ENCODE measurements around the gene SLC66A1. TPM values are rescaled to one million over a fixed set of nuclear protein-coding genes. Genes with fewer than 3 reads are reported as not detected.
A peak's percentile ranks its signal among the peaks of the same experiment; 100 is the strongest.

SLC66A1 gene
- total RNA-seq, 2 donors from 2014 or later, result 3.3 to 3.9 TPM

DNA sequence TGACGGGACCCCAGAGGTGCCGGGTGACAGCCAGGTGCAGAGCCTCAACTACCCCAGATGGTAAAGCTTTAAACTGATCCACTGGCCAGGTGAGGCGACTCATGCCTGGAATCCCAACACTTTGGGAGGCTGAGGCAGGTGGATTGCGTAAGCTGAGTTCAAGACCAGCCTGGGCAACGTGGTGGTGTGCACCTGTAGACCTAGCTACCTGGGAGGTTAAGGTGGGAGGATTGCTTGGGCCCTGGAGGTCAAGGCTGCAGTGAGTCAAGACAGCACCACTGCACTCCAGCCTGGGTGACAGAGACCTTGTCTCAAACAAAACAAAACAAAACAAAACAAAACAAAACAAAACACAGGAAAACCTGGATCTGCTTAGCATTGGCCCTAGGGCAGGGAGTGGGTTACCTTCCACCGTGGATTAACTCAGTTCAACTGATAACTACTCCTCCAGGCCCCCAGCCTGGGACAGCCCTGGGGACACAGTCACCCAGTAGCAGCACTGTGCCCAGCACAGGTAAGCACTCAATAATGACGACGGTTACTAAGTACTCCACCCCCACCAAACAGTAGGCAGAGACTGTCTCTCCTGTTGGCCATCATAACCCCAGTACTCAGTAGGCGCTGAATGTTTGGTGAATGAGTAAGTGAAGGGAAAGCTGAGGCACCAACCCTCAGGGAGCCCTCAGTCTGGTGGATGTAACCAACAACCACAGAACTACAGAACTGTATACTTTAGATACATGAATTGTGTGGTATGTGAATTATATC lies 21.6 kb downstream of the SLC66A1 start:
- H3K27ac Mint-ChIP-seq, result peak overlapping the region; percentile 34
- H3K4me3 Mint-ChIP-seq, result no peak overlapping the region
- H3K27me3 Mint-ChIP-seq, result no peaks in the 10 kb centered on the region
- no peaks in the 10 kb centered on the region for H3K9me3 ChIP-seq (ENCODE audit: control insufficient read depth, low read length, poor library complexity, severe bottlenecking)
- ATAC-seq (no peak), DNase-seq (no peak)
- H3K36me3 Mint-ChIP-seq (ENCODE audit: low read depth), result no peaks in the 10 kb centered on the region
- H3K4me1 Mint-ChIP-seq, result peaks cover 7% of the 10 kb centered on the region

DNA sequence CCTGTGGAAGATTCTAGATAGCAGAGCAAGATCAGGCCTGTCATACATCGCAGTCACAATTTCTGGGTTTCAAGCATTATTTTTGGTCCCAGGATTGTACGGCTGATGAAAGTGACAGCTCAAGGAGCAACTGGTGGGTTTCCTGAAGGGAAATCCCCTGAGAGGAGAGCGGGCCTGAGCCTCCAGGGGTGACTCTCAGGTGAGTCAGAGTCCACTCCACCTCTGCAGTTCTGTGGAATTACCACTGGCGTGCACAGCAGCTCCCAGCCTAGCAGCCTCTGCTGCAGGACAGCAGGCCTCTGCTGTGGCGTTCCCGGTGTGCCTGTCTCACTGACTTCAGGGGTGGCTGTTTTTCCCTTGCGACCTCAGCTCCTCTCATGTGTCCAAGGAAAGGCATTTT lies 24.4 kb downstream of the SLC66A1 start:
- no peaks in the 10 kb centered on the region for H3K36me3 Mint-ChIP-seq (ENCODE audit: low read depth)
- H3K27ac Mint-ChIP-seq, result peak overlapping the region; percentile 70
- no peaks in the 10 kb centered on the region for H3K27me3 Mint-ChIP-seq
- no peak overlapping the region for H3K4me3 Mint-ChIP-seq
- no peaks in the 10 kb centered on the region for H3K9me3 ChIP-seq (ENCODE audit: control insufficient read depth, low read length, poor library complexity, severe bottlenecking)
- no peak for DNase-seq
- H3K4me1 Mint-ChIP-seq, result peaks cover 5% of the 10 kb centered on the region
- ATAC-seq, result no peak

DNA sequence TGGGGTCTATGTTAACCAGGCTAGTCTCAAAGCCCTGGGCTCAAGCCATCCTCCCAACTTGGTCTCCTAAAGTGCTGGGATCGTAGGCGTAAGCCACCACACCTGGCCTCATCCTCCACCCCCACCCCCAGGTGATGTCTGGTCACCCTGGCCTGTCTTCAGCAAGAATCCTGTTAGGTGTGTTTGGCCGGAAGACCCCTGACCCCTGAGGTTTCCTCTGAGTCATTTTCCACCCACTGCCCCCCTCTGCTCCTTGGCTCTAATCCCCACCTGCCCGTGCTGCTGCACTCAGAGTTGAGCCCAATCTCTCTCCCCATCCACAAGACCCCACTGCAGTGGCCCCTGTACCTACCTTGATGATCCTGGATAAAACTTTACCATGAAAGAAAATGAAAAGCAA lies 25.2 kb downstream of the SLC66A1 start:
- DNase-seq (no peak), ATAC-seq (no peak)
- Mint-ChIP-seq H3K27ac (peak overlapping the region; percentile 69), H3K4me1 (peaks cover 8% of the 10 kb centered on the region), H3K4me3 (no peak overlapping the region), H3K36me3 (ENCODE audit: low read depth) (no peaks in the 10 kb centered on the region), H3K27me3 (no peaks in the 10 kb centered on the region)
- H3K9me3 ChIP-seq (ENCODE audit: control insufficient read depth, low read length, poor library complexity, severe bottlenecking), result no peaks in the 10 kb centered on the region

DNA sequence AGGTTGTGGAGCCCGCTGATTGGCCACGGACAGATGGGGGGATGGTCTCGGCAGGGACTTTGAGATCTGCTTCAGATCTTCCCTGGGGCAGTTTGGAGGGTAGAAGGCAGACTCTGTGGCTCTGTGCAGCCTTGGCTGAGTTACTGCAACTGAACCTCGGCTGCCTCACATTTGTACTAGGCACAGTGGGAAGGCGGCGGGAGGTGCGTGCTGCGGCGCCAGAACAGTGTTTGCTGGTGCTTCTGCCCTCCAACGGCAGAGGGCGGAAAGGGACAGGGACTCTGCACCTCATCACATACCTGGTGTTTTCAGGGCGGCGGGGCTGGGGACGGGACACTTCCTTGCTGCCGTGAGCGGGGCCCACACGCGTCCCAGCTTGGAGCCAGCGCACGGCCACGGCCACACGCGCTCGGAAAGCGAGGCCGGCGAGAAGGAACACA lies 26.2 kb downstream of the SLC66A1 start:
- no peak for ATAC-seq
- DNase-seq, result no peak
- Mint-ChIP-seq H3K36me3 (ENCODE audit: low read depth) (no peaks in the 10 kb centered on the region), H3K4me3 (no peak overlapping the region), H3K27me3 (no peaks in the 10 kb centered on the region), H3K27ac (peak overlapping the region; percentile 69), H3K4me1 (peaks cover 8% of the 10 kb centered on the region)
- no peaks in the 10 kb centered on the region for H3K9me3 ChIP-seq (ENCODE audit: control insufficient read depth, low read length, poor library complexity, severe bottlenecking)

DNA sequence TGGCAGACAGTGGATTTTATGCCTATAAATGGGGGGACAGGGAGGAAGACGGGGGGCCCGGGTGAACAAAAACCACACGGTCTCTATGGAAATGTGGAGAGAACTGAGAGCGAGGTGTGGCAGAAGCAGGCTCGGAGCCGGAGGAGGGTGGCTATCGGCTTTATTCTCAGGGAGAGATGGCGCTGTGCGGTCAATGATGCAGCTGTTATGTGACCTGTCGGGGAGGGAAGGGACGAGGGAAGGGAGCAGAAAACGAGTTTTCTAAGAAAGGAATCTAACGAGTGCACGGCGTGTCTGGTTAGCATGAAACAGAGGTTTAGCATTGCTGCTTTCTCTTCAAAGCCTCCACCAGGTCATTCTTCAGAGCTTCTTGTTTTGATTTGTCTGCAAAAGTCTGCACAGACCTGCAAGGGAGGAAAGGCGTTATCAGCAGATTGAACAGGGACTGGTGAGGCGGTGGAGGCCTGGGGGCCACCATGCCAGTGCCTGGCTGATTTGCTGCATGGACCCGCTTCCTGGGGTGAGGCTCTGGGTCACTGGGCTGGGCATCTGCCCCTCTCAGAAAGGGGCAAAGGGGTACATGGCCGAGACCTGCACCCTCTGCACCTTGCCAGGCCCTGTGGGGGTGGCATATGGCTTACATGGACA lies 27.2 kb downstream of the SLC66A1 start:
- Mint-ChIP-seq H3K36me3 (ENCODE audit: low read depth) (no peaks in the 10 kb centered on the region), H3K27me3 (no peaks in the 10 kb centered on the region), H3K27ac (no peak overlapping the region), H3K4me3 (no peak overlapping the region), H3K4me1 (peaks cover 8% of the 10 kb centered on the region)
- no peaks in the 10 kb centered on the region for H3K9me3 ChIP-seq (ENCODE audit: control insufficient read depth, low read length, poor library complexity, severe bottlenecking)
- DNase-seq (no peak), ATAC-seq (no peak)

DNA sequence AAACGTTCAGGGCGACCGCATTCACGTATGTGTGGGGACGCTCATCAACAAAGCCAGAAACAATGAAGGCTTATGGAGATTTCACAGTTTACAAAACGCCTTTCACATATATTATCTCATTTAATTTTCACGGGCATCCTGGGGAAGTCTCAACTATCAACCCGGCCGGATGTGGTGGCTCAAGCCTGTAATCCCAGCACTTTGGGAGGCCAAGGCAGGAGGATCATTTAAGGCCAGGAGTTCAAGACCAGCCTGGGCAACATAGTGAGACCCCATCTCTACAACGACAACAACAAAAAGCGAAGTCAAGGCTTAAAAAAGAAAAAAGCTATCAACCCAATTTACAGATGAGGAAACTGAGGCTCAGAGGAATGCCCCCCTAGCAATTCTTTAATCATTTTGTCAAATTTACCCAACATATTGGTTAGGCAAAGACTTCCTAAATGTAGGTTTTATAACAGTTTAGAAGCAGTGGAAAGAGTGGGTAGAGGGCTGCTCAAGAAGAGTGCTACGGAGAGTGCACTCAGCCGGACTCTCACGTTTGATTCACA lies 28.3 kb downstream of the SLC66A1 start:
- Mint-ChIP-seq H3K4me1 (peaks cover 8% of the 10 kb centered on the region), H3K27me3 (no peaks in the 10 kb centered on the region), H3K27ac (no peak overlapping the region), H3K36me3 (ENCODE audit: low read depth) (no peaks in the 10 kb centered on the region), H3K4me3 (no peak overlapping the region)
- no peaks in the 10 kb centered on the region for H3K9me3 ChIP-seq (ENCODE audit: control insufficient read depth, low read length, poor library complexity, severe bottlenecking)
- ATAC-seq, result no peak
- DNase-seq, result no peak

DNA sequence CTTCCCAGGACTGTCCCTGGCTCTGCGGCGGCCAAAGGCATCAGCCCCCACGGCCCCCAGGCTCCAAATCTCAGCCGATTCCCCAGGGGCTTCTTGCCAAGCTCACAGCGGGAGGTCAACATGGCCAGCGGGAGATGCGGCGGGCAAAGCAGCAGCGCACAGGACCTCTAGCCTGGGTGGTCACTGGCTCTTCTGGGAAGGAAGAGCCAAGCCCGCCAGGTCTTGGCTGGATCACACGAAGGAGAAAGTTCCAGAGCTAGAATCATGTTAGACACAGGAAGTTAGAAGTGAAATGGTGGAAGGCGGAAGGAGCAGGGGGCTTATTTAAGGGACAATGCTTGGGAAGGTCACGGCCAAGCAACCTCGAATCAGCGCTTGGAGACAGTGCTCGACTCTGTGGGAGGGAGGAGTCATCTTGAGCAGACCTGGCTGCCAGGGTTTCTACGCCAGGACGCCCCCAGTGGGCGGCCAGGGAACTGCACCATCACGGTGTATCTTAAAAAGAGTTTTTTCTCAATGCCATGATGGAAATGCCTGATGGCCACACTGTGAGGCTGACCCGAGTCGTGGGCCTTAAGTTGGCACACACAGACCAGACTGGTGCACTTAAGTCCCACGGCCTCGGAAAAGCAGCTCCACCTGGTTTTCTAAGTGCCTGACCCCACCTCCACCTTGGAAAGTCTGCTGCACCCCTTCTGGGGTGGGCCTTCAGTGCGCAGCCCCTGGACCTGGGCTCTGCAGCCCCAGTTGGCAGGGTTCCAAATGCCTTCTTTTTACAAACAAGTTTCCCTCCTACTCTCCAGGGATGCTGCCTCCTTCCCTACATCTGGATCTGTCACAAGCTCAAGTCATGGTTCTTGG lies 29.3 kb downstream of the SLC66A1 start:
- DNase-seq (peak; percentile 55 to 73 (median 56)), ATAC-seq (peak; percentile 86)
- no peaks in the 10 kb centered on the region for H3K9me3 ChIP-seq (ENCODE audit: control insufficient read depth, low read length, poor library complexity, severe bottlenecking)
- Mint-ChIP-seq H3K27ac (peak overlapping the region; percentile 79), H3K4me3 (no peak overlapping the region), H3K27me3 (no peaks in the 10 kb centered on the region), H3K36me3 (ENCODE audit: low read depth) (no peaks in the 10 kb centered on the region), H3K4me1 (peaks cover 8% of the 10 kb centered on the region)

DNA sequence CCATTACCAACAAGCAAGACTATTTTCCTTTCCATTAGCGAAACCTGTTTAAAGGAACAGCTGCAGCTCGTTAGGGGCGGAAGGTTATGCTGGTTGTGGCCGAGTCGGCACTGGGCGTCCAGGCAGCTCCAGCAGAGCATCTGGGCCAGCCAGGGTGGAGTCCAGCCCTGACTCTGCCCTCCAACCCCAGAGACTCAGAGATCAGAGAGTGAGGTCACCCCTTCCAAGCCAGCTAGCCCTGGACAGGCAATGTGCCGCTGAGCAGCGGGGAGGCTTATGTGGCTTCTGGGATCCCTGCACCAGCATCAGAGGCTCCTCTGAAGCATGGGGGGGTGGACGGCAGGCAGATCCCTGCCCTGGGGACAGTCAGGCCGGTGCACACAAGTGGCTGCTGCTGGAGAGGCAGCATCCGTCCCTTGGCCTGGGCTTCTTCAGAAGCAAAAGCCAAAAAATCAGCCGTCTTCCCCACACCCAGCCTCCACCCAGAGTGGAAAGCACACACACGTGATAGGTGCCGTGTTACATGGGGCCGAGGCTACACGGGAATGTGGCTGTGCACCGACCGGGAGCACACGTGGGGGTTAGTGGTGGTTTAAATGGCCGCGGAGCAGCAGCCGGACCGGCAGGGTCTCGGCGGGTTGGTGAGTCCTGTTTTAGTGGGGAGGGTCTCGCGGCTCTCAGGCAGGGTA lies 30.1 kb downstream of the SLC66A1 start:
- H3K4me1 Mint-ChIP-seq, result peaks cover 8% of the 10 kb centered on the region
- H3K27me3 Mint-ChIP-seq, result no peaks in the 10 kb centered on the region
- no peak for DNase-seq
- no peak for ATAC-seq
- no peaks in the 10 kb centered on the region for H3K9me3 ChIP-seq (ENCODE audit: control insufficient read depth, low read length, poor library complexity, severe bottlenecking)
- H3K4me3 Mint-ChIP-seq, result no peak overlapping the region
- H3K36me3 Mint-ChIP-seq (ENCODE audit: low read depth), result no peaks in the 10 kb centered on the region
- H3K27ac Mint-ChIP-seq, result peak overlapping the region; percentile 79

DNA sequence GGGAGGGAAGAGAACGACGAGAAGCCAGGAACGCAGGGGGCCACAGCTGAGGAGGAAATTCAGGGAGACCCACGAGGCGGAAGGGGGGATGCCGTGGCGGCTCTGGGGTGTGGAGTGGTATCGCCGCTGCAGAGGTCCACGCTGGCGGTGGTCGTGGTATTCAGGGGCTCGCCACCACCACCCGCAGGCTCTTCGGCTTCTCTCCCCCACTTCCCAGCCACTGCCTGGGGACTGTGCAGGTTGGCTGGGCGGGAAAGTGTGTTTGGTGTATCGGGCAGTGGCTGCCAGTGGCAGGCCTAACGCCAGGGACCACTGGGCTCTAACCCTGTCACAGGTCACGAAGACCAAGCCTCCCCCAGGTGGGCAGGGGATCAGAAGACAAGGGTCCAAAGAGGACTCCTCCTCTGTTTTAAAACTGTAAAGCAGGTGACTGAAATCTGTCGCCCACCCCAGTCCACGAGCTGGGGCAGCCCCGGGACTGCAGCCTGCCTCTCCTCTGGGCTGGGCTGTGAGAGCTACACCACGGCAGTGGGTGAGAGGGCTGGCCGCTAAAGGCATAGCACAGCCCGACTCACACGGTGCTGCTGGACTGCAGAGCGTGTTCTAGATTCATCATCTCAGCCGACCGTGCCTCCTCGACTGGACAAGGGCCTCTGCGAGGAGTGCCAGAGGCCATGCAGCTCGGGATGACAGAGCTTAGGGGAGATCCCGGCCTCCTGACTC lies 30.9 kb downstream of the SLC66A1 start:
- DNase-seq (no peak), ATAC-seq (no peak)
- Mint-ChIP-seq H3K4me1 (peaks cover 6% of the 10 kb centered on the region), H3K36me3 (ENCODE audit: low read depth) (no peaks in the 10 kb centered on the region), H3K27ac (no peak overlapping the region), H3K27me3 (no peaks in the 10 kb centered on the region), H3K4me3 (no peak overlapping the region)
- H3K9me3 ChIP-seq (ENCODE audit: control insufficient read depth, low read length, poor library complexity, severe bottlenecking), result no peaks in the 10 kb centered on the region

DNA sequence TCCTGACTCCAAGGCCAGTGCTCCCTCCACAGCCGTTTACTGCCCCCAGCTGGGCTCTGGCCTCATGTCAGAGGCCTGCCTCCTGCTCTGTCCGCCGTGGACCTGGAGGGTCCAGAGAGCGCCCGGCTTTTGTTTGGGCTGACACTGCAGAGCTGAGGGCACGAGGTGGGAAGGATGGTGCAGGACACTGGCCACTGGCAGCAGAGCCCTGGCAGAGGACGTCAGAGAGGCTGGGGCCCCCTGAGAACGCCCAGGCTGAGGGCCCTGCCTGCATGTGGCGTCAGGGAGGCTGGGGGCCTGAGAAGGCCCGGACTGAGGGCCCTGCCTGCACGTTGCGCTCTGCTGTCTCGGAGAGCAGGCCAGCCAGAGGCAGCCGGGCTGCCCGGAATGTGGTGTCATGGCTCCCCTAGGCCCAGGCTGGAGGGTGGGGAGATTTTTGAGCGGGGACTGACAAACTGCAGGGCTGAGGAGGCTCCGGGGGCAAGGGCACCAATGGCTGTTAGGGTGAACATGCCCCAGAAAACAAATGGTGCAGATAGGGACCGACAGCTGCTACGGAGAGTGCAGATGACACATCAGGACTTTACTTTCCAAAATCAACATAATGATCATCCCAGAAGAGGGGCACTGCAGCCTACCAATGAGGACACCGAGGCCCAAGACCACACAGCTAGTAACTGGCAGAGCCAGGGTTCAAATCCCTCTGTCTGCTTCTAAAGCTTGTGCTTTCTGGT lies 31.7 kb downstream of the SLC66A1 start:
- H3K36me3 Mint-ChIP-seq (ENCODE audit: low read depth), result no peaks in the 10 kb centered on the region
- H3K27ac Mint-ChIP-seq, result no peak overlapping the region
- H3K9me3 ChIP-seq (ENCODE audit: control insufficient read depth, low read length, poor library complexity, severe bottlenecking), result no peaks in the 10 kb centered on the region
- H3K27me3 Mint-ChIP-seq, result no peaks in the 10 kb centered on the region
- no peak overlapping the region for H3K4me3 Mint-ChIP-seq
- ATAC-seq (no peak), DNase-seq (no peak)
- peaks cover 6% of the 10 kb centered on the region for H3K4me1 Mint-ChIP-seq

DNA sequence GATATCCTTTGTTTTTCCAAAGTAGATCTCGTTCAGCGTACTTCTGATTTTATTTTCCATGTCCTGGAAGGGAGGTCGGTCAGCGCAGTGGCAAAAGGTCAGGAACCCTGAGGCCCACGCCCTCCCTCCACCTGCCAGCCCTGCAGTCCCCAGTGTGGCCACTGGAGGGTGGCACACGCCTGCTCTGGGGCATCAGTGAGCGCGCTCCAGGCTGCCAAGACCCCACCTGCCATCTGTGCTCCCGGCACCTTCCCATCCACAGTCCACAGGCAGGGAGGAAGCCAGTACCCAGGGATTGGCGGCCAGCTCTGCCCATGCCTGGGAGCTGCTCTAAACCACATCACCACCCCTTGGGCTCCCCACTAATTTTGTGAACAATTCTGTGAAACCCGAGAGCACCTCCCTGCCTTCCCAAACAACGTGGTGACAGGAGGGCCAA lies 32.3 kb downstream of the SLC66A1 start:
- Mint-ChIP-seq H3K27me3 (no peaks in the 10 kb centered on the region), H3K27ac (no peak overlapping the region), H3K36me3 (ENCODE audit: low read depth) (no peaks in the 10 kb centered on the region), H3K4me1 (peaks cover 6% of the 10 kb centered on the region), H3K4me3 (no peak overlapping the region)
- no peaks in the 10 kb centered on the region for H3K9me3 ChIP-seq (ENCODE audit: control insufficient read depth, low read length, poor library complexity, severe bottlenecking)
- ATAC-seq (peak; percentile 64), DNase-seq (peak in 1 of 3 donors; percentile 35)

DNA sequence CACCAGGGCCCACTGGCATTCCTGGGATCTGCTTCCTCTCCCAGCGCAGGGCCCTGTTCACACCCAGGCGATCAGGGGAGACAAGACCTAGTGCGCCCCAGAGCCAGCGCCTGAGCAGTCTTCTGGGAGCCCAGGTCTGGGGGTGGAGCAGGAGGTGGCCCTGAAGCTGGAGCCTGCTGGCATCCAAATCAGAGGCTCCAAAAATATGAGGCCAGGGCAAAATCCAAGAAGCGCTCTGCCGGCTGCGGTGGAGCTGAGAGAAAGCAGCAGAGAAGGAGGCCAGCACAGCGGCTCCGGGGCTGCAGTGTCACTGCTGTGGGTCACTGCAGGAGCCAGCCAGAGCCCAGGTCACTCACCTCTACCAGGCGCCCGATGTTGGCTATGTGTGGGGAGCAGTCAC lies 32.7 kb downstream of the SLC66A1 start:
- H3K9me3 ChIP-seq (ENCODE audit: control insufficient read depth, low read length, poor library complexity, severe bottlenecking), result no peaks in the 10 kb centered on the region
- H3K27me3 Mint-ChIP-seq, result no peaks in the 10 kb centered on the region
- H3K4me1 Mint-ChIP-seq, result peaks cover 6% of the 10 kb centered on the region
- DNase-seq (no peak), ATAC-seq (no peak)
- no peaks in the 10 kb centered on the region for H3K36me3 Mint-ChIP-seq (ENCODE audit: low read depth)
- H3K27ac Mint-ChIP-seq, result no peak overlapping the region
- no peak overlapping the region for H3K4me3 Mint-ChIP-seq
